ENCODE results near the gene MARK3. TPM values are rescaled to one million over a fixed set of nuclear protein-coding genes. Genes with fewer than 3 reads are reported as not detected.

The MARK3 gene
- total RNA-seq, result 10 to 100 TPM; 87.4 to 88.0 TPM

- peak within 1 kb of the TSS; percentile 96 for H3K4me3 Mint-ChIP-seq
- peak within 1 kb of the TSS; percentile 97 for H3K27ac Mint-ChIP-seq
- H3K36me3 Mint-ChIP-seq, result peaks cover 8% of the 10 kb centered on the region
- POLR2A ChIA-PET, result interaction anchor here (1.4 to 2.8 kb wide), 2 partner anchors 11 to 51 kb away, joined by 4 to 21 read pairs; partner anchors contain the start of gene EIF5
- DNase-seq, result peak; percentile 95
- peaks cover 9% of the 10 kb centered on the region for H3K27me3 Mint-ChIP-seq
- peak; percentile 90 for ATAC-seq (ENCODE audit: low read depth)
- H3K4me1 Mint-ChIP-seq, result peaks cover 21% of the 10 kb centered on the region
- no peaks in the 10 kb centered on the region for H3K9me3 Mint-ChIP-seq
Observed at GRCh38 chr14:103385152-103385928, at the start of gene MARK3. MARK3 (plus strand) TSS chr14:103385415; CDS start chr14:103386030, 615 bp downstream.

- Mint-ChIP-seq H3K4me1 (peaks cover 29% of the 10 kb centered on the region), H3K9me3 (no peaks in the 10 kb centered on the region), H3K36me3 (peaks cover 53% of the 10 kb centered on the region), H3K27me3 (no peaks in the 10 kb centered on the region), H3K4me3 (peak overlapping the region; percentile 91), H3K27ac (peak overlapping the region; percentile 84)
- no peak for DNase-seq
- ATAC-seq (ENCODE audit: low read depth), result no peak
- POLR2A ChIA-PET, result interaction anchor here (3.4 to 4.2 kb wide), 2 partner anchors 8 to 55 kb away, joined by 21 to 27 read pairs; no protein-coding TSS in a partner anchor
Observed at GRCh38 chr14:103336191-103336590, 49.0 kb upstream of the MARK3 start.

GRCh38 chr14:103337794-103338193 lies 47.4 kb upstream of the MARK3 start:
- Mint-ChIP-seq H3K27ac (no peak overlapping the region), H3K36me3 (peaks cover 66% of the 10 kb centered on the region), H3K9me3 (no peaks in the 10 kb centered on the region), H3K4me1 (peaks cover 31% of the 10 kb centered on the region), H3K4me3 (no peak overlapping the region), H3K27me3 (no peaks in the 10 kb centered on the region)
- ATAC-seq (ENCODE audit: low read depth), result no peak
- DNase-seq, result no peak
- POLR2A ChIA-PET, result no interaction called here

GRCh38 chr14:103339561-103339960 lies 45.7 kb upstream of the MARK3 start:
- ATAC-seq (ENCODE audit: low read depth) (no peak), DNase-seq (no peak)
- Mint-ChIP-seq H3K9me3 (no peaks in the 10 kb centered on the region), H3K4me1 (peaks cover 32% of the 10 kb centered on the region), H3K27me3 (no peaks in the 10 kb centered on the region), H3K36me3 (peaks cover 79% of the 10 kb centered on the region), H3K4me3 (no peak overlapping the region), H3K27ac (no peak overlapping the region)
- POLR2A ChIA-PET, result interaction anchor here (0.6 kb wide), 1 partner anchor 10 kb away, joined by 3 read pairs; no protein-coding TSS in a partner anchor

GRCh38 chr14:103340480-103341212 lies 44.6 kb upstream of the MARK3 start:
- DNase-seq, result no peak
- H3K4me1 Mint-ChIP-seq, result peaks cover 31% of the 10 kb centered on the region
- peaks cover 77% of the 10 kb centered on the region for H3K36me3 Mint-ChIP-seq
- no peak overlapping the region for H3K4me3 Mint-ChIP-seq
- H3K27ac Mint-ChIP-seq, result no peak overlapping the region
- POLR2A ChIA-PET, result no interaction called here
- H3K9me3 Mint-ChIP-seq, result no peaks in the 10 kb centered on the region
- ATAC-seq (ENCODE audit: low read depth), result no peak
- H3K27me3 Mint-ChIP-seq, result no peaks in the 10 kb centered on the region

- Mint-ChIP-seq H3K27ac (no peak overlapping the region), H3K4me3 (no peak overlapping the region), H3K27me3 (no peaks in the 10 kb centered on the region), H3K9me3 (no peaks in the 10 kb centered on the region), H3K36me3 (peaks cover 70% of the 10 kb centered on the region), H3K4me1 (peaks cover 23% of the 10 kb centered on the region)
- ATAC-seq (ENCODE audit: low read depth), result no peak
- POLR2A ChIA-PET, result no interaction called here
- DNase-seq, result no peak
Observed at GRCh38 chr14:103341250-103342129, 43.7 kb upstream of the MARK3 start.

- DNase-seq, result no peak
- ATAC-seq (ENCODE audit: low read depth), result no peak
- H3K4me1 Mint-ChIP-seq, result peaks cover 16% of the 10 kb centered on the region
- H3K36me3 Mint-ChIP-seq, result peaks cover 53% of the 10 kb centered on the region
- POLR2A ChIA-PET, result interaction anchor here (4.2 kb wide), 1 partner anchor 9 kb away, joined by 27 read pairs; the partner anchor contains the start of gene EIF5
- H3K9me3 Mint-ChIP-seq, result no peaks in the 10 kb centered on the region
- H3K4me3 Mint-ChIP-seq, result no peak overlapping the region
- no peak overlapping the region for H3K27ac Mint-ChIP-seq
- no peaks in the 10 kb centered on the region for H3K27me3 Mint-ChIP-seq
Observed at GRCh38 chr14:103343164-103343879, 41.9 kb upstream of the MARK3 start.

GRCh38 chr14:103343905-103344797 lies 41.1 kb upstream of the MARK3 start:
- no peaks in the 10 kb centered on the region for H3K9me3 Mint-ChIP-seq
- ATAC-seq (ENCODE audit: low read depth), result no peak
- peaks cover 46% of the 10 kb centered on the region for H3K36me3 Mint-ChIP-seq
- H3K4me3 Mint-ChIP-seq, result no peak overlapping the region
- H3K27me3 Mint-ChIP-seq, result no peaks in the 10 kb centered on the region
- DNase-seq, result no peak
- H3K27ac Mint-ChIP-seq, result no peak overlapping the region
- H3K4me1 Mint-ChIP-seq, result peaks cover 13% of the 10 kb centered on the region
- POLR2A ChIA-PET, result interaction anchor here (4.2 kb wide), 1 partner anchor 10 kb away, joined by 27 read pairs; the partner anchor contains the start of gene EIF5

GRCh38 chr14:103346286-103346685 lies 38.9 kb upstream of the MARK3 start:
- H3K4me1 Mint-ChIP-seq, result peaks cover 9% of the 10 kb centered on the region
- POLR2A ChIA-PET, result interaction anchor here (4.2 kb wide), 1 partner anchor 12 kb away, joined by 27 read pairs; the partner anchor contains the start of gene EIF5
- H3K4me3 Mint-ChIP-seq, result no peak overlapping the region
- no peak for DNase-seq
- H3K27ac Mint-ChIP-seq, result no peak overlapping the region
- ATAC-seq (ENCODE audit: low read depth), result no peak
- peaks cover 30% of the 10 kb centered on the region for H3K36me3 Mint-ChIP-seq
- H3K27me3 Mint-ChIP-seq, result no peaks in the 10 kb centered on the region
- no peaks in the 10 kb centered on the region for H3K9me3 Mint-ChIP-seq

GRCh38 chr14:103347091-103347815 lies 38.0 kb upstream of the MARK3 start:
- H3K36me3 Mint-ChIP-seq, result peaks cover 23% of the 10 kb centered on the region
- H3K27ac Mint-ChIP-seq, result no peak overlapping the region
- H3K9me3 Mint-ChIP-seq, result peaks cover 2% of the 10 kb centered on the region
- H3K4me3 Mint-ChIP-seq, result no peak overlapping the region
- H3K27me3 Mint-ChIP-seq, result peaks cover 2% of the 10 kb centered on the region
- ATAC-seq (ENCODE audit: low read depth) (no peak), DNase-seq (no peak)
- POLR2A ChIA-PET, result no interaction called here
- peaks cover 4% of the 10 kb centered on the region for H3K4me1 Mint-ChIP-seq

- DNase-seq (no peak), ATAC-seq (ENCODE audit: low read depth) (no peak)
- H3K27ac Mint-ChIP-seq, result no peak overlapping the region
- H3K27me3 Mint-ChIP-seq, result peaks cover 7% of the 10 kb centered on the region
- POLR2A ChIA-PET, result no interaction called here
- peaks cover 4% of the 10 kb centered on the region for H3K9me3 Mint-ChIP-seq
- no peak overlapping the region for H3K4me3 Mint-ChIP-seq
- H3K36me3 Mint-ChIP-seq, result peaks cover 16% of the 10 kb centered on the region
- peaks cover 4% of the 10 kb centered on the region for H3K4me1 Mint-ChIP-seq
Observed at GRCh38 chr14:103348154-103348553, 37.1 kb upstream of the MARK3 start.
